Measurements from ENCODE around the gene CBFB.

DNA sequence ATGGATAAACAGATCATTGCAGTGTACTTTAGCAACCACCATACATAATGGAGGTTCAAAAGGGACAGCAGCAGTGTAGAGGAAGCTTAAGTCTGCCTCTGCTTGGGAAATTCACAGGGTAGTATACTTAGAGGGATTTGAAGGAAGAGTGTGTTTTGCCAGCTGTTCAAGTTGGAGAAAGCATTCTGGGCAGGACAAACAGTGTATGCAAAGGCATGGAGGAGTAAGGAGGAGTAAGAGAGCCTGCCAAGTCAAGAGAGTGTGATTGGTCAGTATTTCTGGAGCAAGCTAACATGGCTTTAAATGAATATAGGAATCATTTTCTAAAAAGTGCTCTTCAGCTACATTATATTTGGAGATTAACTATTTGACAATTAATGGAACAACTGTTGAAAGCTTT is 57.9 kb downstream of the CBFB start:
- TF ChIP-seq, protein P1, sequence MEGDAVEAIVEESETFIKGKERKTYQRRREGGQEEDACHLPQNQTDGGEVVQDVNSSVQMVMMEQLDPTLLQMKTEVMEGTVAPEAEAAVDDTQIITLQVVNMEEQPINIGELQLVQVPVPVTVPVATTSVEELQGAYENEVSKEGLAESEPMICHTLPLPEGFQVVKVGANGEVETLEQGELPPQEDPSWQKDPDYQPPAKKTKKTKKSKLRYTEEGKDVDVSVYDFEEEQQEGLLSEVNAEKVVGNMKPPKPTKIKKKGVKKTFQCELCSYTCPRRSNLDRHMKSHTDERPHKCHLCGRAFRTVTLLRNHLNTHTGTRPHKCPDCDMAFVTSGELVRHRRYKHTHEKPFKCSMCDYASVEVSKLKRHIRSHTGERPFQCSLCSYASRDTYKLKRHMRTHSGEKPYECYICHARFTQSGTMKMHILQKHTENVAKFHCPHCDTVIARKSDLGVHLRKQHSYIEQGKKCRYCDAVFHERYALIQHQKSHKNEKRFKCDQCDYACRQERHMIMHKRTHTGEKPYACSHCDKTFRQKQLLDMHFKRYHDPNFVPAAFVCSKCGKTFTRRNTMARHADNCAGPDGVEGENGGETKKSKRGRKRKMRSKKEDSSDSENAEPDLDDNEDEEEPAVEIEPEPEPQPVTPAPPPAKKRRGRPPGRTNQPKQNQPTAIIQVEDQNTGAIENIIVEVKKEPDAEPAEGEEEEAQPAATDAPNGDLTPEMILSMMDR (IDR thresholded peaks at IDR 0.05), result no peak
- no peak for TF ChIP-seq POLR2A (IDR thresholded peaks at IDR 0.05)

Measured in adrenal gland (tissue), 5 donors.